HepG2 (cell line): Measurements from ENCODE around the gene OSBPL8. TPM values are rescaled to one million over a fixed set of nuclear protein-coding genes. Genes with fewer than 3 reads are reported as not detected.

Source experiments
- ATAC-seq: fragments of 200-7000 bp; cut with Tn5 transposase; 3 replicates; pipeline ENCODE4 v1.9.1; 2020; ENCODE audit warnings: mild to moderate bottlenecking, moderate library complexity
- BruUV-seq: library from RNA; stranded (reverse); fragments of 400-500 nt; replicated peaks from 2 replicates; lab custom pipeline; 2021; lab: Mats Ljungman, UMichigan
- CTCF ChIA-PET: fragments of 300-600 bp; formaldehyde crosslinking; extraction: SDS; loops from one replicate; lab custom pipeline; 2021; ENCODE audit warnings: low total read pairs, inconsistent platforms, low intra/inter-chr PET ratio; lab: Yijun Ruan, JAX
- POLR2A ChIA-PET: fragments of 350-600 bp; sonication (Branson Sonifier 250); formaldehyde crosslinking; loops from one replicate; lab custom pipeline; 2020; ENCODE audit warnings: antibody characterized with exemption, inconsistent platforms; lab: Yijun Ruan, JAX
- DNase-seq: peaks from one replicate; pipeline ENCODE4 v3.0.0-alpha.2; 2015; ENCODE audit warnings: low spot score
- FAIRE-seq: peaks from 3 replicates; lab custom pipeline; 2011; peaks lifted over from hg19 to GRCh38; lab: Jason Lieb, UNC
- H2AFZ ChIP-seq: one replicate; pipeline ENCODE4 v1.6.1; 2011; ENCODE audit warnings: low read length, inconsistent platforms
- H3K27ac ChIP-seq: fragments of 300-600 bp; 3 replicates; pipeline ENCODE4 v1.8.0; 2011; ENCODE audit warnings: mixed run types, mild to moderate bottlenecking, mixed read lengths, low read length, inconsistent platforms; ENCODE audit not compliant: insufficient read depth; ENCODE audit errors: extremely low read length
- H3K27me3 ChIP-seq, 2 experiments: fragments of 200-600 bp in 1 of 2; 2 replicates in 1 of 2; 3 replicates in 1 of 2; pipeline versions ENCODE4 v1.6.0 to v1.8.0; 2011; ENCODE audit warnings: low read length in 2 of 2, mild to moderate bottlenecking in 2 of 2, moderate library complexity in 2 of 2, inconsistent platforms in 1 of 2; ENCODE audit not compliant: insufficient read depth in 2 of 2, control insufficient read depth in 1 of 2
- H3K36me3 ChIP-seq, 2 experiments: fragments of 200-600 bp in 1 of 2; replicated peaks in 1 of 2; 2 replicates in 1 of 2; 3 replicates in 1 of 2; pipeline versions ENCODE4 v1.5.1 to v1.8.0; 2011; ENCODE audit warnings: low read length in 2 of 2, inconsistent platforms in 1 of 2; ENCODE audit not compliant: insufficient read depth in 2 of 2, control insufficient read depth in 1 of 2
- H3K4me1 ChIP-seq: 2 replicates; pipeline ENCODE4 v1.5.1; 2012; ENCODE audit warnings: low read length, inconsistent platforms; ENCODE audit not compliant: insufficient read depth
- H3K4me2 ChIP-seq: 2 replicates; pipeline ENCODE4 v1.6.0; 2011; ENCODE audit warnings: low read depth, low read length, inconsistent platforms
- H3K4me3 ChIP-seq, 3 experiments: fragments of 200-600 bp in 1 of 3; sonication (generic), shearing (Covaris generic) in 1 of 3; replicated peaks in 1 of 3; 2 replicates each; pipeline ENCODE4 v1.5.1; 2011 to 2016; ENCODE audit warnings: low read length in 3 of 3, inconsistent platforms in 2 of 3, low read depth in 2 of 3, mild to moderate bottlenecking in 2 of 3, control low read depth in 1 of 3, mixed read lengths in 1 of 3; ENCODE audit not compliant: insufficient read depth in 1 of 3
- H3K79me2 ChIP-seq: one replicate; pipeline ENCODE4 v1.6.1; 2011; ENCODE audit warnings: low read length, inconsistent platforms; ENCODE audit not compliant: insufficient read depth
- H3K9ac ChIP-seq: 2 replicates; pipeline ENCODE4 v1.6.0; 2011; ENCODE audit warnings: mild to moderate bottlenecking, low read depth, low read length, inconsistent platforms; ENCODE audit not compliant: insufficient read depth
- H3K9me3 ChIP-seq: 2 replicates; pipeline ENCODE4 v1.5.1; 2012; ENCODE audit warnings: mild to moderate bottlenecking, low read length
- H4K20me1 ChIP-seq: 2 replicates; pipeline ENCODE4 v1.6.0; 2011; ENCODE audit warnings: inconsistent platforms, mild to moderate bottlenecking, low read length, moderate library complexity; ENCODE audit not compliant: insufficient read depth
- ASH2L ChIP-seq: fragments of 300-600, 200-600 bp; sonication (generic); IDR thresholded peaks from 2 replicates; pipeline ENCODE4 v1.7.0; 2017; ENCODE audit warnings: low read depth, mild to moderate bottlenecking, moderate library complexity, mixed read lengths, low read length; ENCODE audit not compliant: insufficient read length
- CHD4 ChIP-seq: fragments of 200-600 bp; sonication (generic); IDR thresholded peaks from 2 replicates; pipeline ENCODE4 v1.7.0; 2017; ENCODE audit warnings: mild to moderate bottlenecking, low read length, borderline replicate concordance
- IRX3 ChIP-seq: sonication (generic); formaldehyde crosslinking; IDR thresholded peaks from 2 replicates; pipeline ENCODE4 v1.8.1; 2023; ENCODE audit warnings: mild to moderate bottlenecking, low read depth, missing genetic modification reagents, borderline replicate concordance
- POLR2G ChIP-seq: fragments of 200-400 bp; formaldehyde crosslinking; IDR thresholded peaks from 2 replicates; pipeline ENCODE4 v1.6.1; 2018; ENCODE audit warnings: mild to moderate bottlenecking, low read depth, low read length, moderate library complexity
- RXRB ChIP-seq: IDR thresholded peaks from 2 replicates; pipeline ENCODE4 v1.6.1; 2016; ENCODE audit warnings: borderline replicate concordance, missing genetic modification reagents, missing compliant biosample characterization
- SP1 ChIP-seq, 2 experiments: fragments of 450-650 bp in 1 of 2; sonication (generic) in 1 of 2; formaldehyde crosslinking in 1 of 2; IDR thresholded peaks; 2 replicates each; pipeline versions ENCODE4 v1.4.0 to v1.6.1; 2016 to 2020; ENCODE audit warnings: missing genetic modification reagents in 1 of 2
- ZNF652 ChIP-seq: IDR thresholded peaks from 2 replicates; pipeline ENCODE4 v1.6.1; 2016; ENCODE audit warnings: low read depth, borderline replicate concordance
- ZNF788 ChIP-seq: sonication (generic); formaldehyde crosslinking; IDR thresholded peaks from 2 replicates; pipeline ENCODE4 v1.5.0; 2020; ENCODE audit warnings: mild to moderate bottlenecking, missing genetic modification reagents, borderline replicate concordance
- ZNF850 ChIP-seq: sonication (generic); formaldehyde crosslinking; conservative IDR thresholded peaks from 2 replicates; pipeline ENCODE4 v1.9.0; 2021; ENCODE audit warnings: mild to moderate bottlenecking, missing genetic modification reagents
- WGBS: methylation state at CpG from one replicate; pipeline ENCODE4 v1.1.6; 2017; ENCODE audit warnings: low lambda C conversion rate; 5-methylcytosine and 5-hydroxymethylcytosine counted together
- in situ Hi-C: cut with HindIII; loops from 2 replicates; pipeline ENCODE4 v1.10.0; 2017; ENCODE audit warnings: low pct_unique_long_range_greater_than_20kb; ENCODE audit not compliant: extremely low pct_ligation_motif_present
- intact Hi-C: fragments of 100-400 bp; cut with micrococcal nuclease; formaldehyde crosslinking; loops from one replicate; pipeline ENCODE4 v1.10.0; 2022; ENCODE audit not compliant: unreplicated experiment
- polyA plus RNA-seq, 8 experiments: library from polyadenylated mRNA; depleted of rRNA in 3 of 8; stranded (reverse) in 7 of 8; unstranded in 1 of 8; fragments of >200 nt; fragmentation: Illumina TruSeq in 4 of 8; extraction: Trizol in 4 of 8; gene quantifications; 2 replicates each; pipeline versions ENCODE4 v1.2.1 to v1.2.3, GENCODE V29; 2011 to 2016; ENCODE audit warnings: low read depth in 4 of 8, missing spikeins in 1 of 8, mixed read lengths in 1 of 8; ENCODE audit not compliant: insufficient read depth in 1 of 8
- total RNA-seq, 5 experiments: library from RNA; depleted of rRNA; stranded (reverse); fragments of >200 nt; fragmentation: Illumina TruSeq; extraction: Trizol; gene quantifications; 2 replicates each; pipeline ENCODE4 v1.2.3, GENCODE V29; 2016; ENCODE audit warnings: low read depth in 1 of 5
- TF ChIP-seq, protein P1 (sequence below): sonication (generic); formaldehyde crosslinking; IDR thresholded peaks from 2 replicates; pipeline ENCODE4 v1.4.0; 2020; ENCODE audit warnings: mild to moderate bottlenecking, missing genetic modification reagents
- TF ChIP-seq, protein P2 (sequence below): IDR thresholded peaks from 2 replicates; pipeline ENCODE4 v1.6.1; 2012; ENCODE audit warnings: low read depth, low read length, improper control_type of control experiment
- TF ChIP-seq, protein P3 (sequence below): IDR thresholded peaks from 2 replicates; pipeline ENCODE4 v1.6.1; 2016; ENCODE audit warnings: missing compliant biosample characterization, missing genetic modification reagents, borderline replicate concordance
- TF ChIP-seq, protein P4 (sequence below): sonication (generic); formaldehyde crosslinking; conservative IDR thresholded peaks from 2 replicates; pipeline ENCODE4 v1.4.0; 2020; ENCODE audit warnings: missing genetic modification reagents
- TF ChIP-seq, protein P5 (sequence below): sonication (generic); formaldehyde crosslinking; IDR thresholded peaks from 2 replicates; pipeline ENCODE4 v1.8.0; 2022; ENCODE audit warnings: missing genetic modification reagents, low read depth, mild to moderate bottlenecking, borderline replicate concordance

OSBPL8 gene
- total and polyA plus RNA-seq, 2 of the 13 experiments (the other 11 are each of a cell fraction or from before 2014, with no cell fraction given) = 11.0 to 33.9 TPM

DNA sequence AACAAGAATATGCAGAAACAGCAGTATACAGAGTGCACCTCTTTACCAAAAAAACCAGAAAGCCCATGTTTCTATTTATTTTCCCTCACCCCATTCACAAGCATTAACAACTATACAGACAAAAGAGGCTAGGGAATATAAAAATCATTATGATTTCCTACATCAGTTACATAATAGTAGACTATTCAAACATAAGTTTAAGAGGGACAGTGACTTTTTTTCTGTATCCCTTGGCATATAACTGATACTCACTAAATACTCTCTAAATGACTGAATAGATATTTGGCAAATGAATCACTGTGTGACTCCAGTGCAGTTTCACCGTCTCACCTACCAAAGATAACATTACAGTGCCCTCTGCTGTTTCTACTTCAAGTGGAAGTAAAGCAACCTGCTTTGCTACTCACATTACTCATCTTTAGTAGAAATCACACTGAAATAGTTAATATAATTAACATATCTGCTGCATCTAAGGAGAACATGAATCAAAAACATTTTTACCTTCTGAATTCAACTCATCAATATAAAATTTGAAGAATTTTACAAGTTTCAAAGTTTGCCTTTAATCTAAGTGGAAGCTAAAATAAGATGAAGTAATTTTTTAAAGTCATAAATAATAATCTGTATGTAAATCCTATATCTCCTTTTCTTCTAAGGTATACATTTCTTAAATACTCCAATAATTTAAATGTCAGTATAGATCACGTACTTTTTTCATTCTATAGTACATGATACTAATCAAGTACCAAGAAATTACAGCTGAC lies 103.8 kb downstream of the OSBPL8 start:
- BruUV-seq = no TSS peak
- no peak overlapping the region for H3K4me2 ChIP-seq
- WGBS = 55% methylated on average over 2 of the region's 2 CpGs
- ATAC-seq = peak; percentile 90
- H2AFZ ChIP-seq = no peak overlapping the region
- intact Hi-C loops = loop anchor here (1.0 to 5.0 kb wide), 4 partner anchors 107 to 1123 kb away; partner anchors contain the start of genes BBS10, CAPS2, GLIPR1 and GLIPR1L1
- CTCF ChIA-PET = interaction anchor here (0.9 to 1.4 kb wide), 3 partner anchors 297 to 971 kb away, joined by 3 to 4 read pairs (median 3); no protein-coding TSS in a partner anchor
- no peaks in the 10 kb centered on the region for H3K27me3 ChIP-seq
- H3K36me3 ChIP-seq = 0 out of 5 replicates have a peak, but pooled peaks cover 0 to under 1% of the 10 kb centered on the region in 2 experiments
- in situ Hi-C loops = loop anchor here (25.0 kb wide), 1 partner anchor 918 kb away; no protein-coding TSS in a partner anchor
- peak; percentile 62 for DNase-seq
- POLR2A ChIA-PET = no interaction called here
- peaks cover 12% of the 10 kb centered on the region for H3K4me1 ChIP-seq
- no peak overlapping the region for H3K4me3 ChIP-seq
- no peaks in the 10 kb centered on the region for H3K79me2 ChIP-seq
- H4K20me1 ChIP-seq = no peaks in the 10 kb centered on the region; the same call in 1 of the 2 replicates
- no peak overlapping the region for H3K27ac ChIP-seq
- peak; percentile 70 for FAIRE-seq
- no peak overlapping the region for H3K9ac ChIP-seq
- no peaks in the 10 kb centered on the region for H3K9me3 ChIP-seq
- TF ChIP-seq SP1 (IDR thresholded peaks at IDR 0.05) (no peak), SP1 (CRISPR knock-in tag; IDR thresholded peaks at IDR 0.05) (no peak), ASH2L (no peak), ZNF850 (CRISPR knock-in tag) (no peak), CHD4 (no peak), RXRB (0 out of 2 replicates have a peak, but pooled peaks have one; percentile 22), ZNF652 (0 out of 2 replicates have a peak, but pooled peaks have one; percentile 12), ZNF788 (no peak), IRX3 (CRISPR knock-in tag) (no peak), POLR2G (no peak)
- TF ChIP-seq, protein P1, sequence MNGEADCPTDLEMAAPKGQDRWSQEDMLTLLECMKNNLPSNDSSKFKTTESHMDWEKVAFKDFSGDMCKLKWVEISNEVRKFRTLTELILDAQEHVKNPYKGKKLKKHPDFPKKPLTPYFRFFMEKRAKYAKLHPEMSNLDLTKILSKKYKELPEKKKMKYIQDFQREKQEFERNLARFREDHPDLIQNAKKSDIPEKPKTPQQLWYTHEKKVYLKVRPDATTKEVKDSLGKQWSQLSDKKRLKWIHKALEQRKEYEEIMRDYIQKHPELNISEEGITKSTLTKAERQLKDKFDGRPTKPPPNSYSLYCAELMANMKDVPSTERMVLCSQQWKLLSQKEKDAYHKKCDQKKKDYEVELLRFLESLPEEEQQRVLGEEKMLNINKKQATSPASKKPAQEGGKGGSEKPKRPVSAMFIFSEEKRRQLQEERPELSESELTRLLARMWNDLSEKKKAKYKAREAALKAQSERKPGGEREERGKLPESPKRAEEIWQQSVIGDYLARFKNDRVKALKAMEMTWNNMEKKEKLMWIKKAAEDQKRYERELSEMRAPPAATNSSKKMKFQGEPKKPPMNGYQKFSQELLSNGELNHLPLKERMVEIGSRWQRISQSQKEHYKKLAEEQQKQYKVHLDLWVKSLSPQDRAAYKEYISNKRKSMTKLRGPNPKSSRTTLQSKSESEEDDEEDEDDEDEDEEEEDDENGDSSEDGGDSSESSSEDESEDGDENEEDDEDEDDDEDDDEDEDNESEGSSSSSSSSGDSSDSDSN = no peak
- TF ChIP-seq, protein P2, sequence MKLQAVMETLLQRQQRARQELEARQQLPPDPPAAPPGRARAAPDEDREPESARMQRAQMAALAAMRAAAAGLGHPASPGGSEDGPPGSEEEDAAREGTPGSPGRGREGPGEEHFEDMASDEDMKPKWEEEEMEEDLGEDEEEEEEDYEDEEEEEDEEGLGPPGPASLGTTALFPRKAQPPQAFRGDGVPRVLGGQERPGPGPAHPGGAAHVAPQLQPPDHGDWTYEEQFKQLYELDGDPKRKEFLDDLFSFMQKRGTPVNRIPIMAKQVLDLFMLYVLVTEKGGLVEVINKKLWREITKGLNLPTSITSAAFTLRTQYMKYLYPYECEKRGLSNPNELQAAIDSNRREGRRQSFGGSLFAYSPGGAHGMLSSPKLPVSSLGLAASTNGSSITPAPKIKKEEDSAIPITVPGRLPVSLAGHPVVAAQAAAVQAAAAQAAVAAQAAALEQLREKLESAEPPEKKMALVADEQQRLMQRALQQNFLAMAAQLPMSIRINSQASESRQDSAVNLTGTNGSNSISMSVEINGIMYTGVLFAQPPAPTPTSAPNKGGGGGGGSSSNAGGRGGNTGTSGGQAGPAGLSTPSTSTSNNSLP = 0 out of 2 replicates have a peak, but pooled peaks have one; percentile 45
- TF ChIP-seq, protein P3, sequence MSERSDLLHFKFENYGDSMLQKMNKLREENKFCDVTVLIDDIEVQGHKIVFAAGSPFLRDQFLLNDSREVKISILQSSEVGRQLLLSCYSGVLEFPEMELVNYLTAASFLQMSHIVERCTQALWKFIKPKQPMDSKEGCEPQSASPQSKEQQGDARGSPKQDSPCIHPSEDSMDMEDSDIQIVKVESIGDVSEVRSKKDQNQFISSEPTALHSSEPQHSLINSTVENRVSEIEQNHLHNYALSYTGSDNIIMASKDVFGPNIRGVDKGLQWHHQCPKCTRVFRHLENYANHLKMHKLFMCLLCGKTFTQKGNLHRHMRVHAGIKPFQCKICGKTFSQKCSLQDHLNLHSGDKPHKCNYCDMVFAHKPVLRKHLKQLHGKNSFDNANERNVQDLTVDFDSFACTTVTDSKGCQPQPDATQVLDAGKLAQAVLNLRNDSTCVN = no peak
- TF ChIP-seq, protein P4, sequence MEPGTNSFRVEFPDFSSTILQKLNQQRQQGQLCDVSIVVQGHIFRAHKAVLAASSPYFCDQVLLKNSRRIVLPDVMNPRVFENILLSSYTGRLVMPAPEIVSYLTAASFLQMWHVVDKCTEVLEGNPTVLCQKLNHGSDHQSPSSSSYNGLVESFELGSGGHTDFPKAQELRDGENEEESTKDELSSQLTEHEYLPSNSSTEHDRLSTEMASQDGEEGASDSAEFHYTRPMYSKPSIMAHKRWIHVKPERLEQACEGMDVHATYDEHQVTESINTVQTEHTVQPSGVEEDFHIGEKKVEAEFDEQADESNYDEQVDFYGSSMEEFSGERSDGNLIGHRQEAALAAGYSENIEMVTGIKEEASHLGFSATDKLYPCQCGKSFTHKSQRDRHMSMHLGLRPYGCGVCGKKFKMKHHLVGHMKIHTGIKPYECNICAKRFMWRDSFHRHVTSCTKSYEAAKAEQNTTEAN = no peak
- TF ChIP-seq, protein P5, sequence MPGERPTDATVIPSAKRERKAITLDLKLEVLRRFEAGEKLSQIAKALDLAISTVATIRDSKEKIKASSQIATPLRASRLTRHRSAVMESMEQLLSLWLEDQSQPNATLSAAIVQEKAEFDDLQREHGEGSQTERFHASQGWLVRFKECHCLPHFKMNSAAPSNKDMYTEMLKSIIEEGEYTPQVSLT (CRISPR knock-in tag) = no peak
